ENCODE data around the gene USP1. TPM values are rescaled to one million over a fixed set of nuclear protein-coding genes. Genes with fewer than 3 reads are reported as not detected.

Gene USP1
- polyA plus RNA-seq, 1 donor (not counting 4 experiments of a cell fraction or from before 2014, with no cell fraction given): 12.0 TPM

DNA sequence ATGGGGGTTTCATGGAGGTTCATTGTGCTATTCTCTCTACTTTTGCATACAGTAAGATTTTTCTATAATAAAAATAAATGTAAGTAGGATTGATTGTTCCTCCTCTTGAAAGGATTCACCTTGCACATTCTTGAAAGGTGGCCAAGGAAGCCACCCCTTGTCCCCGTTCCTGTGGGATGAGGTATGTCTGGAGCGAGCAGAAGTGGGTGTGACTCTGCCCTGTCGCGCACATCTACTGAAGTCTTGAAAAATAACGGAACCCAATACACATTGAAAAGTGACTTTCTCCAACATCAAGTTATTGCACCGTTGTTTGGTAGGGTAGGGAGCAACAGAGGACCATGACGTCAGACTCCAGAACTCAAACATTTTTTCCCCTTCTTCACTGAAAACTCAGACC, 46.8 kb upstream of the USP1 start:
- no peak for FAIRE-seq
- H3K4me2 ChIP-seq (ENCODE audit: control insufficient read depth, extremely low read depth, insufficient read depth, low read depth, low read length): no peak overlapping the region
- H4K20me1 ChIP-seq (ENCODE audit: control insufficient read depth, extremely low read depth, insufficient read depth, low read length): no peaks in the 10 kb centered on the region
- no peak overlapping the region for H2AFZ ChIP-seq (ENCODE audit: control insufficient read depth, low read length)
- no peaks in the 10 kb centered on the region for H3K79me2 ChIP-seq (ENCODE audit: control insufficient read depth, insufficient read depth, low read length)
- no peaks in the 10 kb centered on the region for H3K4me1 ChIP-seq (ENCODE audit: control insufficient read depth, extremely low read depth, insufficient read depth, low read length)
- H3K27ac ChIP-seq (ENCODE audit: control insufficient read depth, insufficient read depth, low read length): no peak overlapping the region
- no peaks in the 10 kb centered on the region for H3K9me1 ChIP-seq (ENCODE audit: control insufficient read depth, extremely low read depth, insufficient read depth, low read length)
- no peaks in the 10 kb centered on the region for H3K9me3 ChIP-seq (ENCODE audit: control insufficient read depth, low read depth, low read length)
- no peak for TF ChIP-seq EZH2 (IDR thresholded peaks at IDR 0.05; ENCODE audit: low read length)
- TF ChIP-seq, protein P1, sequence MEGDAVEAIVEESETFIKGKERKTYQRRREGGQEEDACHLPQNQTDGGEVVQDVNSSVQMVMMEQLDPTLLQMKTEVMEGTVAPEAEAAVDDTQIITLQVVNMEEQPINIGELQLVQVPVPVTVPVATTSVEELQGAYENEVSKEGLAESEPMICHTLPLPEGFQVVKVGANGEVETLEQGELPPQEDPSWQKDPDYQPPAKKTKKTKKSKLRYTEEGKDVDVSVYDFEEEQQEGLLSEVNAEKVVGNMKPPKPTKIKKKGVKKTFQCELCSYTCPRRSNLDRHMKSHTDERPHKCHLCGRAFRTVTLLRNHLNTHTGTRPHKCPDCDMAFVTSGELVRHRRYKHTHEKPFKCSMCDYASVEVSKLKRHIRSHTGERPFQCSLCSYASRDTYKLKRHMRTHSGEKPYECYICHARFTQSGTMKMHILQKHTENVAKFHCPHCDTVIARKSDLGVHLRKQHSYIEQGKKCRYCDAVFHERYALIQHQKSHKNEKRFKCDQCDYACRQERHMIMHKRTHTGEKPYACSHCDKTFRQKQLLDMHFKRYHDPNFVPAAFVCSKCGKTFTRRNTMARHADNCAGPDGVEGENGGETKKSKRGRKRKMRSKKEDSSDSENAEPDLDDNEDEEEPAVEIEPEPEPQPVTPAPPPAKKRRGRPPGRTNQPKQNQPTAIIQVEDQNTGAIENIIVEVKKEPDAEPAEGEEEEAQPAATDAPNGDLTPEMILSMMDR (optimal IDR thresholded peaks at IDR 0.05 in 1 of 3, IDR thresholded peaks at IDR 0.05 in 1 of 3, conservative IDR thresholded peaks at IDR 0.05 in 1 of 3; ENCODE audit: extremely low read depth in 1 of 3, insufficient read depth in 2 of 3, low read length in 3 of 3): no peak
- dilution Hi-C loops (cut with MboI; ENCODE audit: extremely low pct_ligation_motif_present, low sequenced_read_pairs): no loop called here
- H3K36me3 ChIP-seq (ENCODE audit: control insufficient read depth in 2 of 2, extremely low read depth in 1 of 2, insufficient read depth in 2 of 2, low read length in 2 of 2): no peaks in the 10 kb centered on the region
- H3K27me3 ChIP-seq (ENCODE audit: control insufficient read depth, extremely low read depth, insufficient read depth, low read length): no peaks in the 10 kb centered on the region
- no peak overlapping the region for H3K9ac ChIP-seq (ENCODE audit: control insufficient read depth, extremely low read depth, insufficient read depth, low read length)
- no peak overlapping the region for H3K4me3 ChIP-seq (ENCODE audit: control insufficient read depth in 2 of 3, extremely low read depth in 1 of 3, insufficient read depth in 2 of 3, low read depth in 1 of 3, low read length in 3 of 3)
- no peak for DNase-seq (ENCODE audit: low read depth, low spot score)

DNA sequence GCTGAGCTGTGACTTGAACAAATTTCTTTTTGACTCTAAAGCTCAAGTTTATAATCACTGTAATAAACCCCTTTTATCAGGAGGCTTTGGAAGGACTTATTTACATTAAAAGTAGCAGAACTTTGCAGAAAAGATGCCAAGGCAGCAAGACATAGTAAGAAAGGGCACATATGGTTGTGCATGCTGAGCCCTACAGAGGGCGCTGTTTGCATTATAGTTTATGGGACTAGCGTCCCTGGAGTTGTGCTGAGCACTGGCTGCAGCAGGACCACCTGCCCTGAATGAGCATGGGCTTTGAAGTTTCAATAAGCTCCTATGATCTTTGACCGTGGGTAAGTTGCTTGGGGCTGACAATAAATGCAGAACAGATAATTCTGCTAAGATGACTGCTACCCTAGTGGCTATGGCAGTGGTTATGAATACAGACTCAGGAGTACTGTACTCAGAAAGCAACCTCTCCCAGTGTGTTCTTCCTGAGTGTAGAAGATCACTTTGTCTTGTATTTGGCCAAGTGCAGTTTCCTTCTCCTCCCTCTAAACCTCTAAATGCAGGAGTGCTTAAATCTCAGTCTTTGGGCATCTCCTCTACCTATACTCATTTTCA, 45.4 kb upstream of the USP1 start:
- no peaks in the 10 kb centered on the region for H3K9me3 ChIP-seq (ENCODE audit: control insufficient read depth, low read depth, low read length)
- dilution Hi-C loops (cut with MboI; ENCODE audit: extremely low pct_ligation_motif_present, low sequenced_read_pairs): no loop called here
- FAIRE-seq: no peak
- no peaks in the 10 kb centered on the region for H3K36me3 ChIP-seq (ENCODE audit: control insufficient read depth in 2 of 2, extremely low read depth in 1 of 2, insufficient read depth in 2 of 2, low read length in 2 of 2)
- H3K27me3 ChIP-seq (ENCODE audit: control insufficient read depth, extremely low read depth, insufficient read depth, low read length): no peaks in the 10 kb centered on the region
- no peaks in the 10 kb centered on the region for H3K9me1 ChIP-seq (ENCODE audit: control insufficient read depth, extremely low read depth, insufficient read depth, low read length)
- no peak overlapping the region for H3K4me2 ChIP-seq (ENCODE audit: control insufficient read depth, extremely low read depth, insufficient read depth, low read depth, low read length)
- H4K20me1 ChIP-seq (ENCODE audit: control insufficient read depth, extremely low read depth, insufficient read depth, low read length): no peaks in the 10 kb centered on the region
- H3K9ac ChIP-seq (ENCODE audit: control insufficient read depth, extremely low read depth, insufficient read depth, low read length): no peak overlapping the region
- peak; percentile 5 for DNase-seq (ENCODE audit: low read depth, low spot score)
- H3K27ac ChIP-seq (ENCODE audit: control insufficient read depth, insufficient read depth, low read length): no peak overlapping the region
- H3K79me2 ChIP-seq (ENCODE audit: control insufficient read depth, insufficient read depth, low read length): no peaks in the 10 kb centered on the region
- no peak overlapping the region for H3K4me3 ChIP-seq (ENCODE audit: control insufficient read depth in 2 of 3, extremely low read depth in 1 of 3, insufficient read depth in 2 of 3, low read depth in 1 of 3, low read length in 3 of 3)
- H2AFZ ChIP-seq (ENCODE audit: control insufficient read depth, low read length): no peak overlapping the region
- H3K4me1 ChIP-seq (ENCODE audit: control insufficient read depth, extremely low read depth, insufficient read depth, low read length): no peaks in the 10 kb centered on the region
- TF ChIP-seq EZH2 (IDR thresholded peaks at IDR 0.05; ENCODE audit: low read length): no peak
- TF ChIP-seq, protein P1 (optimal IDR thresholded peaks at IDR 0.05 in 1 of 3, IDR thresholded peaks at IDR 0.05 in 1 of 3, conservative IDR thresholded peaks at IDR 0.05 in 1 of 3; ENCODE audit: extremely low read depth in 1 of 3, insufficient read depth in 2 of 3, low read length in 3 of 3): peak; percentile 63 to 83 (median 75)
